ENCODE results near the gene PSMD9. TPM values are rescaled to one million over a fixed set of nuclear protein-coding genes. Genes with fewer than 3 reads are reported as not detected.

The PSMD9 gene
- total and polyA plus RNA-seq, 2 experiments from 2014 or later, result 32.7 to 36.3 TPM

- TF ChIP-seq ZNF462 (CRISPR knock-in tag; IDR thresholded peaks at IDR 0.05), result no peak
- no peak for TF ChIP-seq CREB1 (CRISPR knock-in tag; IDR thresholded peaks at IDR 0.05; ENCODE audit: low read depth)
- TF ChIP-seq, protein P1, sequence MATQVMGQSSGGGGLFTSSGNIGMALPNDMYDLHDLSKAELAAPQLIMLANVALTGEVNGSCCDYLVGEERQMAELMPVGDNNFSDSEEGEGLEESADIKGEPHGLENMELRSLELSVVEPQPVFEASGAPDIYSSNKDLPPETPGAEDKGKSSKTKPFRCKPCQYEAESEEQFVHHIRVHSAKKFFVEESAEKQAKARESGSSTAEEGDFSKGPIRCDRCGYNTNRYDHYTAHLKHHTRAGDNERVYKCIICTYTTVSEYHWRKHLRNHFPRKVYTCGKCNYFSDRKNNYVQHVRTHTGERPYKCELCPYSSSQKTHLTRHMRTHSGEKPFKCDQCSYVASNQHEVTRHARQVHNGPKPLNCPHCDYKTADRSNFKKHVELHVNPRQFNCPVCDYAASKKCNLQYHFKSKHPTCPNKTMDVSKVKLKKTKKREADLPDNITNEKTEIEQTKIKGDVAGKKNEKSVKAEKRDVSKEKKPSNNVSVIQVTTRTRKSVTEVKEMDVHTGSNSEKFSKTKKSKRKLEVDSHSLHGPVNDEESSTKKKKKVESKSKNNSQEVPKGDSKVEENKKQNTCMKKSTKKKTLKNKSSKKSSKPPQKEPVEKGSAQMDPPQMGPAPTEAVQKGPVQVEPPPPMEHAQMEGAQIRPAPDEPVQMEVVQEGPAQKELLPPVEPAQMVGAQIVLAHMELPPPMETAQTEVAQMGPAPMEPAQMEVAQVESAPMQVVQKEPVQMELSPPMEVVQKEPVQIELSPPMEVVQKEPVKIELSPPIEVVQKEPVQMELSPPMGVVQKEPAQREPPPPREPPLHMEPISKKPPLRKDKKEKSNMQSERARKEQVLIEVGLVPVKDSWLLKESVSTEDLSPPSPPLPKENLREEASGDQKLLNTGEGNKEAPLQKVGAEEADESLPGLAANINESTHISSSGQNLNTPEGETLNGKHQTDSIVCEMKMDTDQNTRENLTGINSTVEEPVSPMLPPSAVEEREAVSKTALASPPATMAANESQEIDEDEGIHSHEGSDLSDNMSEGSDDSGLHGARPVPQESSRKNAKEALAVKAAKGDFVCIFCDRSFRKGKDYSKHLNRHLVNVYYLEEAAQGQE (IDR thresholded peaks at IDR 0.05; ENCODE audit: unreplicated experiment), result no peak
Observed at GRCh38 chr12:121926874-121927706, 38.5 kb downstream of the PSMD9 start (continued).

DNA sequence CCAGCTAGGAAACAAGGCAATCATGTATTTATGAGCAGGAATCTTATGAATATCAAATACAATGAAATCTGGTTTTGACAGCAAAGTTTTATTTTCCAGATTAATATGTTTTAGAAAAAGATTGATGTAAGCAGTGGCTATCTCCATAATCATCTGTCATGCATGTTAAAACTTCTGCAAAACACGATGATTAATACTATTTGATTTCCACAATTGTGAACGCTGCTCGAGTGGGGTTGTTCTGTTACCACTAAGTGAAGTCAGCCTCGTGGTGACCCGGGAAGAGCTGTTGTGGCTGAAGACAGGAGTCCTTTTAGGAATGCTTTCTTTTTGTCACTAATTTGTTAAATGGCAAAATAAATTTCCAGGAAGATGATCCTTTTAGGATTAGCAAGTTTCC lies 39.2 kb downstream of the PSMD9 start:
- H3K27me3 Mint-ChIP-seq (ENCODE audit: insufficient read depth, low read depth, poor library complexity), result peaks cover 12% of the 10 kb centered on the region
- no peaks in the 10 kb centered on the region for H4K20me1 ChIP-seq (replicated peaks; ENCODE audit: insufficient read depth)
- no peak overlapping the region for H3K27ac Mint-ChIP-seq

More for the DNA sequence above, 39.2 kb downstream of the PSMD9 start:
- H2AFZ ChIP-seq, result 0 out of 2 replicates have a peak overlapping the region, but pooled peaks have one; percentile 2
- peaks cover 35% of the 10 kb centered on the region for H3K4me1 Mint-ChIP-seq
- no peaks in the 10 kb centered on the region for H3K9me3 Mint-ChIP-seq
- H3F3A ChIP-seq (replicated peaks; ENCODE audit: low read depth), result peaks cover 16% of the 10 kb centered on the region; the same call in 1 of the 2 replicates
- H3K4me3 ChIP-seq, result no peak overlapping the region
- H3K36me3 ChIP-seq (ENCODE audit: insufficient read depth), result no peaks in the 10 kb centered on the region
- no peaks in the 10 kb centered on the region for H3K9me2 ChIP-seq (ENCODE audit: insufficient read depth)
- no peaks in the 10 kb centered on the region for H3K79me2 ChIP-seq (replicated peaks; ENCODE audit: insufficient read depth)
- no peak for ATAC-seq
- H3K4me2 ChIP-seq, result peak overlapping the region; percentile 16
- H3K4me3 Mint-ChIP-seq, result peak overlapping the region; percentile 19; the same call in 1 of the 3 replicates
- H3K27me3 ChIP-seq (ENCODE audit: insufficient read depth), result no peaks in the 10 kb centered on the region
- TF ChIP-seq, protein P2, sequence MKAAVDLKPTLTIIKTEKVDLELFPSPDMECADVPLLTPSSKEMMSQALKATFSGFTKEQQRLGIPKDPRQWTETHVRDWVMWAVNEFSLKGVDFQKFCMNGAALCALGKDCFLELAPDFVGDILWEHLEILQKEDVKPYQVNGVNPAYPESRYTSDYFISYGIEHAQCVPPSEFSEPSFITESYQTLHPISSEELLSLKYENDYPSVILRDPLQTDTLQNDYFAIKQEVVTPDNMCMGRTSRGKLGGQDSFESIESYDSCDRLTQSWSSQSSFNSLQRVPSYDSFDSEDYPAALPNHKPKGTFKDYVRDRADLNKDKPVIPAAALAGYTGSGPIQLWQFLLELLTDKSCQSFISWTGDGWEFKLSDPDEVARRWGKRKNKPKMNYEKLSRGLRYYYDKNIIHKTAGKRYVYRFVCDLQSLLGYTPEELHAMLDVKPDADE (IDR thresholded peaks at IDR 0.05), result no peak
- TF ChIP-seq, protein P1 (IDR thresholded peaks at IDR 0.05; ENCODE audit: unreplicated experiment), result no peak
- DNase-seq (ENCODE audit: low spot score), result no peak
- no peaks in the 10 kb centered on the region; the same call in 2 of the 3 replicates for H3K36me3 Mint-ChIP-seq (ENCODE audit: low read depth)
- peak overlapping the region; percentile 7; the same call in 1 of the 2 replicates for H3K27ac ChIP-seq (ENCODE audit: low read depth)
- H3K4me1 ChIP-seq (ENCODE audit: insufficient read depth), result peaks cover 44% of the 10 kb centered on the region

Measured in GM23338 (cell line).